GM18867 (cell line): ENCODE results near the gene CSNK1D.
"Not testable (repeated sequence)": the region's sequence is repeated elsewhere in the genome, so short reads cannot be mapped to it uniquely, and the experiment has no call there.

ENCODE experiments used
- ATAC-seq: cut with Tn5 transposase; IDR thresholded peaks from one replicate; pipeline ENCODE4 v1.9.1; 2021; ENCODE audit warnings: mild to moderate bottlenecking, moderate library complexity; ENCODE audit not compliant: unreplicated experiment

CSNK1D gene

DNA sequence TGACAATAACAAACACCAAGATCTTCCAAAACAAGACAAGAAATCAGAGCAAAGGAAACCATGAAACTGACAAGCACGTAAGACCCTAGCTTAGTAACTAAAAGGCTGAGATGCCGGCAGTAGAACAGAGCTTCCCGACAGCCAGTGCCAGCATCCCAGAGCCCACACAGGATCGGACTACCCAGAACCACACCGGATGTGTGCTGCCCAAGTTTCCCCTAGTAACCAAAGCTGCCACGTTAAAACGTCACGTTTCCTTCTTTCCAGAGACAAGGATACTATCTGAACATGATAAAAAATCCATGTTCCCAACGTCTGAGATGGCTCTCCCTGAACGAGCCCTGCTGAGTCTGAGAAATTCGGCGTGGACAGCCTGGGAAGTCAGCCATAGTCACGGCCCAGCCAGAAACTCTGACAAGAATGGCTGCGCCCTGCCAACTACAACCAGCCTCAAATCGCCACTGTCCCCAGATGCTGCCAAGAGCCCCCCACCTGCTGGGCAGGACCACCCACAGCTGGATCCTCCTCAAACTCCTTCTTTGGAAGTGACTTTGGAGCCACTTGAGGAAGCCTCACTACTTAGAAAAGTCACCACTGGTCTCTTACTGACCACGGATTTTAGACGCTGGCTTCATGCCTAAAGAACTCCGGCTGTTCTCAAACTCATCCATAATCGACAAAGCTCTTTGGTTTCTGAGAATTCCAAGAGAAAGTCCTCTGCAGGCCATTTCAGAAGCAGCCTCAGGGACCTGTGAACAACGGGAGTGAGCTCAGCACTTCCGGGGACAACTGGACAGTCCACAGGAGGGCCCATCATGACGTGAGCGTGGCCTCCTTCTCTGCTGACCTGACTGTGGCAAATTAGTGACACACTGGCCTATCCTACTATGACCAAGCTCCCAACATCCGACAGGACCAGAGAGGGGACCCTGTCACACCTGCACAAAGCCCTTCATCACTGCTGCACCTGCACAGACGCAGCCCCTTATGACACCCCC is 77.5 kb downstream of the CSNK1D start:
- ATAC-seq = no peak

DNA sequence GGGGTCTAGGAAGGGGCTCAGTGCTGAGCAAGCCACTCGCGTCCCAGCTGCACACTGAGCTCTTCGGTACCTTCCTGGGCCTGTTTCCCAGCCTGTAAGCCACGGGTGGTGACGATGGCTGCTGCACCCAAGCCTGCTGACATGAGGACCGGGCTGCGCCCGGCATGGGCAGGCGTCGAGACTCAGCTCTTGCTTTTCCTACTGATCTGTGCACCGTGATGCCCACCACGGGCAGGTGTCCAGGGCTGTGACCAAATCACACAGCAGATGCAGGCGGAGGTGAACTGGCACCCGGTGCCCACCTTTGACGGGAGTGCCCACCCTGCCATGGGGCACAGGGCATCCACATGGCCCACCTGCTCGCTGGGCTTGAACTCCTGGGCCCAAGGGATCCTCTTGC is 78.7 kb downstream of the CSNK1D start:
- no peak for ATAC-seq

DNA sequence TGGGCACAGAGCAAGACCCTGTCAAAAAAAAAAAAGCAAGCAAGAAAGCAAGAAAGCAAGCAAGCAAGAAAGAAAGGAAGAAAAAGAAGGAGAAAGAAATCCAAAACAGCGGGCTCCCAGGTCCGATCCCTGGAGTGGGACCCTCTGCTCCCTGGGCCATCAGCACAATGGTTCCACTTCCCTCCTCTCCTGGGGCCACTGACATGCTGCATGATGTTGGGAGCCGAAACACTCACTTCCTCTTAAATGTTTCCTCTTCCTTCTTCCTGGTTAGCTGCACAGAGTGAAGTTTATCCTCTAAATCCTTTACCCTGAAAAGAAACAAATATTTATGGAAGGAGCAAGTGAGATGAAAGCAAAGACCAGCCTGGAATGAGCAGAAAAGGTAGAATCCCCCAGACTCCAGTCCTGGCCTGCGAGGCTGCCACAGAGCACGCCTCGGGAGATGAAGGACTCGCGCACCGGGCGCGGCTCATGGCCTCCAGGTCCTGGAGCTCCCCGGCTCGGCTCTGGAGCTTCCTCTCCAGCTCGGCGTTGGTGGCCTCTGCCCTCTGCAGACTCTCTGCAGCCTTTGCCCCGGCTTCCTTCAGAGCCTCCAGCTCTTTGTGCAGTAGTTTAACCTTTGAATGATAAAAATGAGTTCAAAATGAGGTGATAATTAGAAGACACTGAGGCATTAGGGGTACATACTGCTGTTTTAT is 79.8 kb downstream of the CSNK1D start:
- ATAC-seq = no peak

DNA sequence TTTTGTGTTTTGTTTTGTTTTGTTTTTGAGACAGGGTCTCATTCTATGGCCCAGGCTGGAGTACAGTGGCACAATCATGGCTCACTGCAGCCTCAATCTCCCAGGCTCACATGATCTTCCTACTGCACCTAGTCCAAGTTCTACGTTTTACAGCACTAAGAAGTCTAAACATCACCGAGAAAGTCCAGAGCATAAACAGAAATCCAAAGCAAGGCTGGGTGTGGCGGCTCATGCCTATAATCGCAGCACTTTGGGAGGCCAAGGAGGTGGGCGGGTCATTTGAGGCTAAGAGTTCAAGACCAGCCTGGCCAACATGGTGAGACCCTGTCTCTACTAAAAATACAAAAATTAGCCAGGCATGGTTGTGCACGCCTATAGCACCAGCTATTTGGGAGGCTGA is 80.5 kb downstream of the CSNK1D start:
- ATAC-seq = not testable (repeated sequence)
